Right lobe of liver (tissue), 4 donors: ENCODE measurements around the gene FARS2.

ENCODE experiments used
- POLR2A ChIP-seq: fragments of 450-650 bp; IDR thresholded peaks from one replicate; pipeline ENCODE4 v1.6.1; 2017; ENCODE audit warnings: antibody characterized with exemption, mild to moderate bottlenecking
- TF ChIP-seq, protein P1 (sequence below), 4 donors: fragments of 200-600 bp in 3 of 4; fragments of 450-650 bp in 1 of 4; IDR thresholded peaks; one replicate each; pipeline versions ENCODE4 v1.5.1 to v1.8.0; 2016 to 2022; ENCODE audit warnings: antibody characterized with exemption in 4 of 4, mild to moderate bottlenecking in 2 of 4
- donor health status: DM: no; HTN: no; CAD: no.
- donor health status: DM: no; HTN: no; CAD: no.
- donor health status: DM: no; HTN: yes; CAD: no.

GRCh38 chr6:5443491-5443890 is 182.2 kb downstream of the FARS2 start:
- no peak for TF ChIP-seq POLR2A
- TF ChIP-seq, protein P1, sequence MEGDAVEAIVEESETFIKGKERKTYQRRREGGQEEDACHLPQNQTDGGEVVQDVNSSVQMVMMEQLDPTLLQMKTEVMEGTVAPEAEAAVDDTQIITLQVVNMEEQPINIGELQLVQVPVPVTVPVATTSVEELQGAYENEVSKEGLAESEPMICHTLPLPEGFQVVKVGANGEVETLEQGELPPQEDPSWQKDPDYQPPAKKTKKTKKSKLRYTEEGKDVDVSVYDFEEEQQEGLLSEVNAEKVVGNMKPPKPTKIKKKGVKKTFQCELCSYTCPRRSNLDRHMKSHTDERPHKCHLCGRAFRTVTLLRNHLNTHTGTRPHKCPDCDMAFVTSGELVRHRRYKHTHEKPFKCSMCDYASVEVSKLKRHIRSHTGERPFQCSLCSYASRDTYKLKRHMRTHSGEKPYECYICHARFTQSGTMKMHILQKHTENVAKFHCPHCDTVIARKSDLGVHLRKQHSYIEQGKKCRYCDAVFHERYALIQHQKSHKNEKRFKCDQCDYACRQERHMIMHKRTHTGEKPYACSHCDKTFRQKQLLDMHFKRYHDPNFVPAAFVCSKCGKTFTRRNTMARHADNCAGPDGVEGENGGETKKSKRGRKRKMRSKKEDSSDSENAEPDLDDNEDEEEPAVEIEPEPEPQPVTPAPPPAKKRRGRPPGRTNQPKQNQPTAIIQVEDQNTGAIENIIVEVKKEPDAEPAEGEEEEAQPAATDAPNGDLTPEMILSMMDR (IDR thresholded peaks at IDR 0.05) = no peak
